SH-SY5Y (cell line): ENCODE results near the gene PPEF2.

ENCODE experiments used
- GATA2 ChIP-seq: IDR thresholded peaks from 2 replicates; pipeline ENCODE4 v1.6.1; 2011; ENCODE audit warnings: mild to moderate bottlenecking, low read depth, low read length
- GATA3 ChIP-seq: IDR thresholded peaks from 2 replicates; pipeline ENCODE4 v1.6.1; 2011; ENCODE audit warnings: low read depth, mild to moderate bottlenecking, low read length, moderate library complexity

DNA sequence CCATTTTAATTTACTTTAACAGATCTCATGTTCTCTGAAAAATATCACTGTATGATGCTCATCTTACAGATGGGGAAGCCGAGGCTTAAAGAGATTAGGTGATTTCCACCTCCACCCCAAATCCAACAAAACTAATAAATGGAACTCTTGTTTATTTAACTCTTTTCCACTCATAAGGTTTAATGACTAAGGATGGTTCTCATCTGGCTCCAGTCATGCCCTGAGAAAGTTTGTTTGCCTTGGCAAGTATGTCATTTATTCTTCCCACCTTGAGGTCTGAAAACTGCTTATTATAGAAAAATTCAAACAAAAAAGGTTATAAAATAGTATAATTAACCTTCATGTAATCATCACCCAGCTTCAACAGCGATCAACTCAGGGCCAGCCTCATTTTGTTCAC, 56.3 kb downstream of the PPEF2 start:
- TF ChIP-seq GATA2 (no peak), GATA3 (no peak)
